Parathyroid adenoma (tissue), 2 donors: ENCODE data around the gene ANKLE2.

ENCODE experiments used
- H2AFZ ChIP-seq: fragments of 300-600 bp; sonication (generic); one replicate; pipeline ENCODE4 v1.7.0; 2017; ENCODE audit warnings: antibody characterized with exemption, mild to moderate bottlenecking
- H3K27ac ChIP-seq: fragments of 300-600 bp; sonication (generic); one replicate; pipeline ENCODE4 v1.7.0; 2017
- H3K27me3 ChIP-seq: fragments of 300-600 bp; sonication (generic); one replicate; pipeline ENCODE4 v1.7.0; 2017; ENCODE audit warnings: low read length; ENCODE audit not compliant: control insufficient read depth, insufficient read depth
- H3K36me3 ChIP-seq: fragments of 300-600 bp; sonication (generic); one replicate; pipeline ENCODE4 v1.7.0; 2017; ENCODE audit warnings: low read length; ENCODE audit not compliant: control insufficient read depth, insufficient read depth
- H3K4me1 ChIP-seq: fragments of 300-600 bp; sonication (generic); one replicate; pipeline ENCODE4 v1.7.0; 2017; ENCODE audit warnings: control low read depth
- H3K4me2 ChIP-seq: fragments of 300-600 bp; sonication (generic); one replicate; pipeline ENCODE4 v1.7.0; 2017; ENCODE audit warnings: low read length
- H3K4me3 ChIP-seq: fragments of 300-600 bp; sonication (generic); one replicate; pipeline ENCODE4 v1.7.0; 2017; ENCODE audit warnings: low read depth, low read length
- H3K79me2 ChIP-seq: fragments of 300-600 bp; sonication (generic); one replicate; pipeline ENCODE4 v1.7.0; 2017; ENCODE audit warnings: control low read depth
- H3K9ac ChIP-seq: fragments of 300-600 bp; sonication (generic); one replicate; pipeline ENCODE4 v1.7.0; 2017; ENCODE audit warnings: mild to moderate bottlenecking
- H3K9me3 ChIP-seq: fragments of 300-600 bp; sonication (generic); one replicate; pipeline ENCODE4 v1.7.0; 2017; ENCODE audit warnings: low read length; ENCODE audit not compliant: control insufficient read depth
- CTCF ChIP-seq: fragments of 300-600 bp; sonication (generic); IDR thresholded peaks from one replicate; pipeline ENCODE4 v1.7.0; 2017; ENCODE audit warnings: antibody characterized with exemption, mild to moderate bottlenecking
- donor health status: primary hyperparathyroidism.

Gene ANKLE2

GRCh38 chr12:132787877-132788276 is 26.2 kb upstream of the ANKLE2 start:
- TF ChIP-seq CTCF: no peak
- no peaks in the 10 kb centered on the region for H3K36me3 ChIP-seq
- H3K9ac ChIP-seq: no peak overlapping the region
- no peaks in the 10 kb centered on the region for H3K27me3 ChIP-seq
- no peak overlapping the region for H3K4me3 ChIP-seq
- no peak overlapping the region for H3K27ac ChIP-seq
- H2AFZ ChIP-seq: no peak overlapping the region
- no peaks in the 10 kb centered on the region for H3K9me3 ChIP-seq
- H3K79me2 ChIP-seq: peaks cover 7% of the 10 kb centered on the region
- no peaks in the 10 kb centered on the region for H3K4me1 ChIP-seq
- no peak overlapping the region for H3K4me2 ChIP-seq

- no peak for TF ChIP-seq CTCF
Observed at GRCh38 chr12:132786192-132786591, 24.6 kb upstream of the ANKLE2 start.

GRCh38 chr12:132784580-132784979 is 22.9 kb upstream of the ANKLE2 start:
- no peaks in the 10 kb centered on the region for H3K36me3 ChIP-seq
- no peak for TF ChIP-seq CTCF

More at GRCh38 chr12:132786192-132786591, 24.6 kb upstream of the ANKLE2 start:
- no peak overlapping the region for H2AFZ ChIP-seq
- no peaks in the 10 kb centered on the region for H3K36me3 ChIP-seq
- peaks cover 5% of the 10 kb centered on the region for H3K79me2 ChIP-seq
- no peak overlapping the region for H3K9ac ChIP-seq
- no peak overlapping the region for H3K4me3 ChIP-seq
- H3K4me1 ChIP-seq: no peaks in the 10 kb centered on the region
- H3K27ac ChIP-seq: no peak overlapping the region
- no peaks in the 10 kb centered on the region for H3K9me3 ChIP-seq
- H3K4me2 ChIP-seq: no peak overlapping the region
- no peaks in the 10 kb centered on the region for H3K27me3 ChIP-seq

GRCh38 chr12:132783917-132784531 is 22.4 kb upstream of the ANKLE2 start:
- no peak overlapping the region for H3K9ac ChIP-seq
- H3K79me2 ChIP-seq: peaks cover 3% of the 10 kb centered on the region
- H3K4me3 ChIP-seq: no peak overlapping the region
- no peaks in the 10 kb centered on the region for H3K9me3 ChIP-seq
- no peaks in the 10 kb centered on the region for H3K4me1 ChIP-seq
- H2AFZ ChIP-seq: no peak overlapping the region
- no peaks in the 10 kb centered on the region for H3K27me3 ChIP-seq
- no peak overlapping the region for H3K27ac ChIP-seq
- TF ChIP-seq CTCF: no peak
- no peak overlapping the region for H3K4me2 ChIP-seq
- H3K36me3 ChIP-seq: no peaks in the 10 kb centered on the region

More at GRCh38 chr12:132784580-132784979, 22.9 kb upstream of the ANKLE2 start:
- Histone ChIP-seq H3K4me2 (no peak overlapping the region), H3K9ac (no peak overlapping the region), H3K27ac (no peak overlapping the region), H3K79me2 (peaks cover 3% of the 10 kb centered on the region), H2AFZ (no peak overlapping the region), H3K9me3 (no peaks in the 10 kb centered on the region), H3K4me1 (no peaks in the 10 kb centered on the region), H3K27me3 (no peaks in the 10 kb centered on the region), H3K4me3 (no peak overlapping the region)

- no peaks in the 10 kb centered on the region for H3K79me2 ChIP-seq
- H3K9ac ChIP-seq: no peak overlapping the region
- no peaks in the 10 kb centered on the region for H3K36me3 ChIP-seq
- H3K4me2 ChIP-seq: no peak overlapping the region
- no peak overlapping the region for H3K4me3 ChIP-seq
- no peak overlapping the region for H3K27ac ChIP-seq
- H3K27me3 ChIP-seq: no peaks in the 10 kb centered on the region
- no peaks in the 10 kb centered on the region for H3K9me3 ChIP-seq
- TF ChIP-seq CTCF: no peak
- no peak overlapping the region for H2AFZ ChIP-seq
- H3K4me1 ChIP-seq: no peaks in the 10 kb centered on the region
Observed at GRCh38 chr12:132781938-132782337, 20.3 kb upstream of the ANKLE2 start.
